ENCODE results near the gene DLAT.

GRCh38 chr11:112049777-112050176 lies 24.6 kb downstream of the DLAT start:
- TF ChIP-seq CTCF (tag by site-specific recombination; IDR thresholded peaks at IDR 0.05) (no peak), ZFP37 (tag by site-specific recombination; IDR thresholded peaks at IDR 0.05) (no peak)

Data from HEK293 (cell line).